ENCODE data around the gene ARSG.

GRCh38 chr17:68460715-68461114 is 169.4 kb downstream of the ARSG start:
- TF ChIP-seq CTCF (optimal IDR thresholded peaks at IDR 0.05 in 1 of 3, IDR thresholded peaks at IDR 0.05 in 1 of 3, conservative IDR thresholded peaks at IDR 0.05 in 1 of 3; ENCODE audit: extremely low read depth in 1 of 3, insufficient read depth in 2 of 3, low read length in 3 of 3) (no peak), EZH2 (IDR thresholded peaks at IDR 0.05; ENCODE audit: low read length) (no peak)
